B cell (primary cell): ENCODE results near the gene AK1. TPM values are rescaled to one million over a fixed set of nuclear protein-coding genes. Genes with fewer than 3 reads are reported as not detected.
A peak's percentile ranks its signal among the peaks of the same experiment; 100 is the strongest.

Source experiments
- ATAC-seq: fragments of 200-7000 bp; cut with Tn5 transposase; one replicate; pipeline ENCODE4 v1.10.0; 2021; ENCODE audit warnings: low read depth, mild to moderate bottlenecking, moderate number of reproducible peaks, moderate library complexity
- CTCF ChIA-PET: fragments of 350-600 bp; sonication (Branson Sonifier 250); formaldehyde crosslinking; loops from one replicate; lab custom pipeline; 2021; ENCODE audit warnings: antibody characterized with exemption, inconsistent platforms; lab: Charles Lee
- POLR2A ChIA-PET: fragments of 350-600 bp; sonication (Branson Sonifier 250); formaldehyde crosslinking; loops from one replicate; lab custom pipeline; 2021; ENCODE audit warnings: antibody characterized with exemption; lab: Charles Lee
- DNase-seq: peaks from one replicate; pipeline ENCODE4 v3.0.0; 2013
- H2AFZ ChIP-seq: 2 replicates; pipeline ENCODE4 v1.6.1; 2012; ENCODE audit warnings: mild to moderate bottlenecking, low read depth, low read length; ENCODE audit not compliant: insufficient read depth, poor library complexity, severe bottlenecking
- H3K27ac ChIP-seq, 2 donors: 1 replicate in 1 of 2; 2 replicates in 1 of 2; pipeline ENCODE4 v1.5.1; 2012 to 2013; ENCODE audit warnings: low read length in 2 of 2, mild to moderate bottlenecking in 2 of 2, moderate library complexity in 1 of 2
- H3K27me3 ChIP-seq, 4 experiments: fragments of 200-600 bp in 1 of 4; sonication (generic) in 1 of 4; replicated peaks in 1 of 4; 1 replicate in 2 of 4; 2 replicates in 2 of 4; pipeline versions ENCODE4 v1.6.1 to v1.7.0; 2013 to 2016; ENCODE audit warnings: low read length in 3 of 4, mild to moderate bottlenecking in 2 of 4, mixed read lengths in 1 of 4, moderate library complexity in 1 of 4; ENCODE audit not compliant: insufficient read depth in 4 of 4, control insufficient read depth in 3 of 4; ENCODE audit errors: control extremely low read depth in 1 of 4
- H3K36me3 ChIP-seq, 2 experiments: replicated peaks in 1 of 2; 1 replicate in 1 of 2; 2 replicates in 1 of 2; pipeline versions ENCODE4 v1.6.1 to v1.7.1; 2013; ENCODE audit warnings: low read length in 1 of 2; ENCODE audit not compliant: insufficient read depth in 2 of 2, control insufficient read depth in 1 of 2; ENCODE audit errors: control extremely low read depth in 1 of 2, extremely low read depth in 1 of 2
- H3K4me1 ChIP-seq, 2 donors: fragments of 200-600 bp in 1 of 2; sonication (generic) in 1 of 2; 1 replicate in 1 of 2; 2 replicates in 1 of 2; pipeline versions ENCODE4 v1.5.1 to v1.6.1; 2013 to 2017; ENCODE audit warnings: low read length in 2 of 2; ENCODE audit not compliant: control insufficient read depth in 2 of 2, insufficient read depth in 2 of 2
- H3K4me2 ChIP-seq: replicated peaks from 2 replicates; pipeline ENCODE3; 2012; ENCODE audit warnings: mild to moderate bottlenecking, low read depth, low read length; ENCODE audit not compliant: poor library complexity, severe bottlenecking
- H3K4me3 ChIP-seq, 5 experiments: fragments of 200-600 bp in 1 of 5; sonication (generic) in 1 of 5; 1 replicate in 3 of 5; 2 replicates in 2 of 5; pipeline versions ENCODE4 v1.5.1 to v1.7.0; 2011 to 2016; ENCODE audit warnings: low read length in 4 of 5, mild to moderate bottlenecking in 4 of 5, low read depth in 2 of 5, control low read depth in 1 of 5, moderate library complexity in 1 of 5; ENCODE audit not compliant: insufficient read depth in 1 of 5; ENCODE audit errors: control extremely low read depth in 1 of 5, extremely low read depth in 1 of 5
- H3K79me2 ChIP-seq: fragments of 200-600 bp; sonication (generic); one replicate; pipeline ENCODE4 v1.6.0; 2016; ENCODE audit warnings: low read length; ENCODE audit not compliant: control insufficient read depth, insufficient read depth
- H3K9ac ChIP-seq: fragments of 200-600 bp; sonication (generic); 2 replicates; pipeline ENCODE4 v1.6.1; 2017; ENCODE audit warnings: mild to moderate bottlenecking, low read length, moderate library complexity
- H3K9me3 ChIP-seq, 3 donors: one replicate each; pipeline versions ENCODE4 v1.6.1 to v1.7.1; 2013; ENCODE audit warnings: low read length in 2 of 3; ENCODE audit not compliant: control insufficient read depth in 2 of 3, insufficient read depth in 1 of 3; ENCODE audit errors: control extremely low read depth in 1 of 3
- H4K20me1 ChIP-seq: 2 replicates; pipeline ENCODE4 v1.6.0; 2012; ENCODE audit warnings: mild to moderate bottlenecking, low read length; ENCODE audit not compliant: insufficient read depth, control insufficient read depth, poor library complexity, severe bottlenecking
- H3K27ac Mint-ChIP-seq: one replicate; pipeline ENCODE4 v1.8.0; 2021; ENCODE audit warnings: mixed read lengths
- H3K27me3 Mint-ChIP-seq: one replicate; pipeline ENCODE4 v1.8.0; 2021; ENCODE audit warnings: mixed read lengths
- H3K4me1 Mint-ChIP-seq: one replicate; pipeline ENCODE4 v1.8.0; 2021; ENCODE audit warnings: mixed read lengths
- H3K4me3 Mint-ChIP-seq: one replicate; pipeline ENCODE4 v1.8.0; 2021; ENCODE audit warnings: mixed read lengths
- H3K9me3 Mint-ChIP-seq: one replicate; pipeline ENCODE4 v1.8.0; 2022; ENCODE audit warnings: mixed read lengths; ENCODE audit not compliant: insufficient read depth
- EZH2 ChIP-seq: IDR thresholded peaks from 2 replicates; pipeline ENCODE4 v1.6.1; 2012; ENCODE audit warnings: borderline replicate concordance, low read depth, mild to moderate bottlenecking, moderate library complexity, low read length; ENCODE audit not compliant: insufficient read depth, poor library complexity, severe bottlenecking
- WGBS: methylation state at CpG from one replicate; pipeline ENCODE4 v1.1.5; 2013; ENCODE audit warnings: missing lambda C conversion rate; ENCODE audit not compliant: insufficient coverage; 5-methylcytosine and 5-hydroxymethylcytosine counted together
- intact Hi-C: fragments of 100-400 bp; cut with micrococcal nuclease; formaldehyde crosslinking; loops from one replicate; pipeline ENCODE4 v1.10.0; 2022
- polyA plus RNA-seq: library from polyadenylated mRNA; depleted of rRNA; stranded (reverse); fragments of >200 nt; gene quantifications from 2 replicates; pipeline ENCODE4 v1.2.3, GENCODE V29; 2012
- total RNA-seq, 2 donors: library from RNA; stranded (reverse); fragments of 120-200 nt in 1 of 2; gene quantifications; 1 replicate in 1 of 2; 2 replicates in 1 of 2; pipeline versions ENCODE4 v1.2.3 to v1.2.4, GENCODE V29; 2013 to 2022
- TF ChIP-seq, protein P1 (sequence below): fragments of 200-600 bp; IDR thresholded peaks from one replicate; pipeline ENCODE4 v1.8.0; 2022; ENCODE audit warnings: antibody characterized with exemption, mild to moderate bottlenecking

Gene AK1
- total and polyA plus RNA-seq, 2 donors (not counting 1 experiment from before 2014, with no cell fraction given) = 28.0 to 31.8 TPM

DNA sequence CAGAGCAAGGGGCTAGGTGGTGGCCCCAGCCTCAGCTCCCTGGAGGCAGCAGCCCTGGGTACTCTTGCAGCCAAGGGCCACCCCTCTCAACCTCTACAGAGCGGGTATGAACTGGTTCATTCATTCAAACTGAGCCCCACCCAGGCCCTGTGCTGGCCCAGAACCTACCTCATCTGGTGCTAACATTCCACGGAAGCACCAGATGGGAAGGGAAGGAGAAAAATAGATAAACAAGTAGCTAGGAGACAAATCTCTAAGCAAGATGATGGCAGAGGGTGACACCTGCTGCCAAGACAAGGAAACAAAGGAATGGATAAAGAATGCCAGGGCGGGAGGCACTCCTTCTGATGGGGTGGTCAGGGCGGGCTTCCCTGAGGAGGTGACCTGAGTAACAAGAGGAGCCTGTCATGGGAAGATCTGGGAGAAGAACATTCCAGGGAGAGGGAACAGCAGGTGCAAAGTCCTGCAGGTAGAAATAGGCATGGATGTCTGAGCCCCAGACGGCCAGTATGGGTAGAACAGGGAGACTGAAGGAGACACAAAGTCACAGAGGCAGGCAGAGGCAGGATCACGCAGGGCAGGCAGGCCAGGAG, 33.2 kb upstream of the AK1 start:
- Histone ChIP-seq H3K9ac (no peak overlapping the region), H3K27ac (peak overlapping the region; percentile 64 to 76), H3K4me1 (peaks cover 32 to 73% of the 10 kb centered on the region in 2 donors), H3K4me2 (peak overlapping the region; percentile 26), H3K27me3 (no peaks in the 10 kb centered on the region), H3K36me3 (peaks cover 0 to 61% of the 10 kb centered on the region in 2 experiments), H4K20me1 (no peaks in the 10 kb centered on the region), H2AFZ (no peak overlapping the region), H3K79me2 (peaks cover 48% of the 10 kb centered on the region), H3K9me3 (no peaks in the 10 kb centered on the region), H3K4me3 (no peak overlapping the region)
- H3K27ac Mint-ChIP-seq = peak overlapping the region; percentile 99
- WGBS = 82% methylated on average over 5 of the region's 6 CpGs
- no peak for TF ChIP-seq EZH2
- TF ChIP-seq, protein P1, sequence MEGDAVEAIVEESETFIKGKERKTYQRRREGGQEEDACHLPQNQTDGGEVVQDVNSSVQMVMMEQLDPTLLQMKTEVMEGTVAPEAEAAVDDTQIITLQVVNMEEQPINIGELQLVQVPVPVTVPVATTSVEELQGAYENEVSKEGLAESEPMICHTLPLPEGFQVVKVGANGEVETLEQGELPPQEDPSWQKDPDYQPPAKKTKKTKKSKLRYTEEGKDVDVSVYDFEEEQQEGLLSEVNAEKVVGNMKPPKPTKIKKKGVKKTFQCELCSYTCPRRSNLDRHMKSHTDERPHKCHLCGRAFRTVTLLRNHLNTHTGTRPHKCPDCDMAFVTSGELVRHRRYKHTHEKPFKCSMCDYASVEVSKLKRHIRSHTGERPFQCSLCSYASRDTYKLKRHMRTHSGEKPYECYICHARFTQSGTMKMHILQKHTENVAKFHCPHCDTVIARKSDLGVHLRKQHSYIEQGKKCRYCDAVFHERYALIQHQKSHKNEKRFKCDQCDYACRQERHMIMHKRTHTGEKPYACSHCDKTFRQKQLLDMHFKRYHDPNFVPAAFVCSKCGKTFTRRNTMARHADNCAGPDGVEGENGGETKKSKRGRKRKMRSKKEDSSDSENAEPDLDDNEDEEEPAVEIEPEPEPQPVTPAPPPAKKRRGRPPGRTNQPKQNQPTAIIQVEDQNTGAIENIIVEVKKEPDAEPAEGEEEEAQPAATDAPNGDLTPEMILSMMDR = peak; percentile 31
- POLR2A ChIA-PET = interaction anchor here (0.8 to 1.6 kb wide), 4 partner anchors 11 to 28 kb away, joined by 3 to 7 read pairs (median 5); no protein-coding TSS in a partner anchor
- no peak for ATAC-seq
- CTCF ChIA-PET = interaction anchor here (0.8 to 17.3 kb wide), 5 partner anchors 9 to 176 kb away, joined by 3 to 237 read pairs (median 5); partner anchors contain the start of gene TOR2A
- no peak for DNase-seq
- H3K4me3 Mint-ChIP-seq = peak overlapping the region; percentile 84
- intact Hi-C loops = no loop called here
- H3K9me3 Mint-ChIP-seq = no peaks in the 10 kb centered on the region
- peaks cover 66% of the 10 kb centered on the region for H3K4me1 Mint-ChIP-seq
- H3K27me3 Mint-ChIP-seq = no peaks in the 10 kb centered on the region

DNA sequence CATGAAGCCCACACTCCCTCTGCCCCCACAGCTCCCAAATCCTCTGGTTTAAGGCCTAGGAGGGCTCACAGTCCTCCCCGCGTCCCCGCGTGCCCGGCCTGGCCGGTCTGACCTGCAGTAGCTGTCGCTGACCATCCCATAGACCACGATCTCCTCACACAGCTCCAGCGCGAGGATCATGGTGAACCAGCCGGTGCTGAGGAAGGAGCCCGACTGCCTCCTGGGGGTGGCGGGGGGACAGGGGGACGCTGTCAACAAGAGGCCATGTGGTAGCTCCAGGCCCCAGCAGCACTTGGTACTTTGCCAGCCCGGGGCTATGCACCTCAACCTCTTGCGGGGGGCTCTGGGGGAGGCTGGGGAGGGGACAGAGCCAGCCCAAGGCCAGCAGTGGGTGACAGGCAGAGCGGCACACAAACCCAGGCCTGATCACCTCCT, 32.4 kb upstream of the AK1 start:
- H3K9me3 ChIP-seq = no peaks in the 10 kb centered on the region
- DNase-seq = peak; percentile 12
- Mint-ChIP-seq H3K9me3 (no peaks in the 10 kb centered on the region), H3K27me3 (no peaks in the 10 kb centered on the region), H3K4me1 (peaks cover 66% of the 10 kb centered on the region), H3K4me3 (no peak overlapping the region), H3K27ac (peak overlapping the region; percentile 53)
- no peaks in the 10 kb centered on the region for H4K20me1 ChIP-seq
- TF ChIP-seq EZH2 = no peak
- TF ChIP-seq, protein P1 = no peak
- ChIA-PET POLR2A (interaction anchor here (0.5 to 1.6 kb wide), 7 partner anchors 10 to 119 kb away, joined by 3 to 10 read pairs (median 5); no protein-coding TSS in a partner anchor), CTCF (interaction anchor here (0.8 to 17.3 kb wide), 6 partner anchors 8 to 175 kb away, joined by 3 to 237 read pairs (median 5); partner anchors contain the start of gene TOR2A)
- H3K4me1 ChIP-seq = peaks cover 33 to 73% of the 10 kb centered on the region in 2 donors
- ATAC-seq = no peak
- WGBS = 89% methylated on average over 17 of the region's 17 CpGs
- intact Hi-C loops = no loop called here
- no peak overlapping the region for H2AFZ ChIP-seq
- peaks cover 0 to 59% of the 10 kb centered on the region in 2 experiments for H3K36me3 ChIP-seq
- no peak overlapping the region for H3K4me3 ChIP-seq
- H3K9ac ChIP-seq = no peak overlapping the region
- H3K27ac ChIP-seq = peak overlapping the region in 1 of 2 donors; percentile 76
- H3K4me2 ChIP-seq = no peak overlapping the region
- H3K79me2 ChIP-seq = peaks cover 45% of the 10 kb centered on the region
- no peaks in the 10 kb centered on the region for H3K27me3 ChIP-seq
